Right hindlimb (tissue), 1 donor: ENCODE data around the gene BMP10.
"Not testable (repeated sequence)": the region's sequence is repeated elsewhere in the genome, so short reads cannot be mapped to it uniquely, and the experiment has no call there.

Experiments used
- DNase-seq: peaks from one replicate; pipeline ENCODE4 v3.0.0-alpha.2; 2018

The BMP10 gene

DNA sequence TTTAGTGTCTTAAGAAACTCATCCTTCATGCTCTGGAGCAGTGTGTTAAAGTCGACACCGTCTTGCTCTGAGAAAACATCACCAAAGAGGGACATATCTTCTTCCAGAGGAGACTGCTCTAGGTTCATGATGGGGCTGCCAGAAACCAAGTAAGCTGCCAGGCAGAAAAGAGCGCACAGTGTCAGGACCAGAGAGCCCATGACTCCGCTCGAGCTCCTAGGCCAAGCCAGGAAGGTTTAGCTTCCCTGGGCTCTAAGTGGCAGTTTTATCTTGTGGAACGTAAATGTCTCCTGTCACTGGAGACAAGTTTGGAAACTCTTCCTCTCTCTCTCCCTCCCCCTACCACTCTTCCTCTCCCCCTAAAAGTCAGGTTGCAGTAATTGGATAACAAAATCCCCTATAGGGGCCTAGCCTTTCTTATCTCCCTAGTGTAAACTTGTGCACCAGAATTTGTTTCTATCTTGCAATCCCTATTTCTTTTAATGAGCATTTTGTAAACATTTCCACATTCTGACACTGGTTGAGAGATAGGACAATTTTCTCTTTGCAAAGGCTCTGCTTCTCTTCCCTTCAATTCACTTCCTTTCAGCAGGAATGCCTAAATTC, at the start of gene BMP10:
Gene BMP10, minus strand, starts transcription at position 239 of the 606 bp plus-strand sequence. Its CDS starts 39 bp downstream, at position 200.
- DNase-seq, result no peak

GRCh38 chr2:68920481-68921170, 49.4 kb upstream of the BMP10 start:
- DNase-seq, result no peak

DNA sequence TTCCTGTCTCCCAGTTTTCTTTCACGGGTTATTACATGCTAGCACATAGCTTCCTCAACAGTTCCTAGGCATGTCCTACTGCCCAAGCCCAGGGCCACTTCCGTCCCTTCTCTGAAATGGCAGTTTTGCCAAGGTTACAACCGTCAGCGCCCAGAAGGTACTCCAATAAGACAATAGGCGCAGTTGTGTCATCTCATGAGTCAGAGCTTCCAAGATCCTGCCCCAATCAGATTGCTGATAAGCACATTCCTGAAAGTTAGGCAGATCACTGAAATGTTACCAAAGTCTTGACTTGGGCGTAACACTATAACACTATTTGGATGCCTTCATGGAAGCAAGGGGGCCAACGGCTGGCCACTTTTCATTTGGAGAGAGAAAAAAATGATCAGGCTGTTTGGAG, 47.3 kb upstream of the BMP10 start:
- DNase-seq, result no peak

DNA sequence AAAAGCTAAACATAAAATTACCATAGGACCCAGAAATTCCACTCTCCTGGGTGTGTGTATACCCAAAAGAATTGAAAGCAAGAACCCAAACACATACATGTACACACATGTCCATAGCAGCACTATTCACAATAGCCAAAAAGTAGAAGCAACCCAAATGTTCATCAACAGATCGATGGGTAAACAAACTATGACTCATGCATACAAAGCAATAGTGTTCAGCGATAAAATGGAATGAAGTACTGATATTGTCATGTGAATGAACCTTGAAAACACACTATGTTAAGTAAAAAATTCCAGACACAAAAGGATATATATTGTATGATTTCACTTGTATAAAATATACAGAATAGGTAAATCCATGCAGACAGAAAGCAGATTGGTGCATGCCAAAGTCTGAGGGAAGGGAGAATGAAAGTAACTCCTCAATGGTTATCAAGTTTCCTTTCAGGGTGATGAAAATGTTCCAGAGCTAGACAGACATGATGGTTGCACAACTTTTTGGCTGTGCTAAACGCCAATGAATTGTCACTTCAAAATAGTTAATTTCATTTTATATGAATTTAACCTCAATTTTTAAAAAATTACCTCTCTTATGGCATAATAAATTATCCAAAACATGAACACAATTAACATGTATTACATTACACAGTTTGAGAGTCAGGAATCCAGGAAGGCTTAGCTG, 46.0 kb upstream of the BMP10 start:
- DNase-seq, result no peak

DNA sequence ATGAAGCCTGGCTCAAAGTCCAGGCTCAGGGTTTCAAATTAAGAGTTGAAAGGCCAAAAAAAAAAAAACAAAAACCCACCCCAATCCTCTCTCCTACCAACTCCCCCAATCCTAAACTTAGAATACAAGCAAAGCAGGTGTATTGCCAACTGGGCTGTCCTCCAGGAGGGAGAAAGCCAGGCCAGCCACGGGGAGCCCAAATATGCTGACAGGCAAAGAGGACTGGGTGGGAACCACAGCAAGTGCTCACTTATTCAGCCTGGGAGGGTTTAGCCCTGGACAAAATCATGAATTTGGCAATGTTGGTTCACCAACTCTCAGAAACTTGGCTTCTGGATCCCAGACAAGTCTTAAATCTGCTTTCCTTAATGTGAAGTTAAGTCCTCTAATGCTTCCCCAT, 45.0 kb upstream of the BMP10 start:
- no peak for DNase-seq

DNA sequence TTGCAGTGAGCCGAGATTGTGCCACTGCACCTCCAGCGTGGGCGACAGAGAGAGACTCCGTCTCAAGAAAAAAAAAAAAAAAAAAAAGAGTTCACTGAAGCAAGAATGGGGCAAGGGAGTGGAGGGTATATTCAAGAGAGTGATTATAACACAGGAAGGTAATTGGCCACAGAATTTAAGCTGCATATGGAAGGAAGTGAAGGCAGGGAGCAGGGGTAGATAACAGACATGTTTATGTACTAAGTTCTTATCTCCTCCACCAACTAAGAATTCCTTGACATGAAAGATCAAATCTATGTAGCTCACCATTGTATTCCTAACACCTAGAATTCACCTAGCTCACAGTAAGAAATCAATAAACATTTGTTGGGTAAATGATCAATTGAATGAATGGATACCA, 44.2 kb upstream of the BMP10 start:
- no peak for DNase-seq

DNA sequence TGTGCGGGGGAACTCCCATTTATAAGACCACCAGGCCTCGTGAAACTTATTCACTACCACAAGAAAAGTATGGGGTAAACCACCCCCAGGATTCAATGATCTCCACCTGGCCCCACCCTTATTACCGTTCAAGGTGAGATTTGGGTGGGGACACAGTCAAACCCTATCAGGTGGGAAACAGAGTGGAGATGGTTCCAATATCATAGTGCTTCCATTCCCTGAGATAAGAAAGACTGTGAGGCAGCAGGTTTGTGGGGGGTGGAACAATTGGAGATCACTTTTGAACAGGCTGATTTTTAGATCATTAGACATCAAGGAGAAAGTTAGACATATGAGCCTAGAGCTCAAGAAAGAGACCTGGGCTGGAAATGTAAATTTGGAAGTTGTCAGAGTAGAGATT, 42.2 kb upstream of the BMP10 start:
- no peak for DNase-seq

GRCh38 chr2:68912732-68913131, 41.5 kb upstream of the BMP10 start:
- no peak for DNase-seq

DNA sequence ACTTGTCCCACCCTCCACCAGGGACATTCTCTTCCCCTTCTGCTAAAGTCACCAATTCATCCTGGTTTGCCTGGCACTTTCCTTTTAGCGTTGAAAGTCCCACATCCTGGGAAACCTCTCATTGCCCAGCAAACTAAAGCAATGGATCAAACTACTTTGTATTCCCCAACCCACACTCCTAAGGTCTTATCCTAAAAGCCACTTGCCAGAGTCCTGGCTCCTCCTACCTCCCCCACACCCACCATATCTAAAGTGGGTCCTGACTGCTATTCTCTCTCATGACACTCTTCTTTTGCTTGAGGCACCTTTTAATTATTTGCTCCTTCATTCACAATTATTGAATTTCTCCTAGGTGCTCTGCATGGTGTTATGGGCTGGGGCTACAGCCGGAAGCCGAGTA, 40.9 kb upstream of the BMP10 start:
- DNase-seq, result no peak

GRCh38 chr2:68911709-68912108, 40.5 kb upstream of the BMP10 start:
- no peak for DNase-seq

GRCh38 chr2:68911246-68911645, 40.0 kb upstream of the BMP10 start:
- DNase-seq, result no peak

- DNase-seq, result peak; percentile 73
Measured at GRCh38 chr2:68909793-68910674, 38.8 kb upstream of the BMP10 start.

- DNase-seq, result peak; percentile 47
Measured at GRCh38 chr2:68908392-68908970, 37.3 kb upstream of the BMP10 start.

GRCh38 chr2:68907920-68908253, 36.7 kb upstream of the BMP10 start:
- no peak for DNase-seq

DNA sequence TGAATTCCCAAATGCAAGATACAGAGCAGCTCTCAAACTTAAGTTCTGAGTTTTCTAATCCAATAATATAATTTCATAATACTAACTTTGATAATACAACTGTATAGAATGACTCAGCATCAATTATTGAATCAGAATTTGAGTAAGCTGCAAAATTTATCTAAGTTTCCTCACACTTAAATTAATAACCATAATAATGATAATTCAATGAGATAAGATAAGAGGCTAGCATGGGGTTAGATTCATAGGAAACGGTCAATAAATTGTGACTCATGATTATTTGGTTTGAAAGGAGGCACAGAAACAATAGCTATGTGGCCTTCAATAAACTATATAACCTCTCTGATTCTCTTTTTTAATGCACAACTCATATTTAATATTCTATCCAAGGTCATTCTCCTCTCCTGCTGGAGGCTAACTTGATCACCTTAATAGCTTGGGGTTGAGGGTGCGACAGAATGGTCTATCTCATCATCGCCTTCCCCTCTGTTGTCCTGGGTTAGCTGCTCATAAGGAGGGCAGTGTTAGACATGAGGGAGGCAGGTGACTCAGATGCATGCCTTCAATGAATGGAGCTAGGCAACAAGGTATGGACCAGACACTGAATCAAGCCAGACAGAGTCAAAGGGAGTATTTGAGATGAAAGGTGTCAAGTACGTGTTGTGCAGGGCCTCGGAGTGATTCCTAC, 36.2 kb upstream of the BMP10 start:
- DNase-seq, result no peak

DNA sequence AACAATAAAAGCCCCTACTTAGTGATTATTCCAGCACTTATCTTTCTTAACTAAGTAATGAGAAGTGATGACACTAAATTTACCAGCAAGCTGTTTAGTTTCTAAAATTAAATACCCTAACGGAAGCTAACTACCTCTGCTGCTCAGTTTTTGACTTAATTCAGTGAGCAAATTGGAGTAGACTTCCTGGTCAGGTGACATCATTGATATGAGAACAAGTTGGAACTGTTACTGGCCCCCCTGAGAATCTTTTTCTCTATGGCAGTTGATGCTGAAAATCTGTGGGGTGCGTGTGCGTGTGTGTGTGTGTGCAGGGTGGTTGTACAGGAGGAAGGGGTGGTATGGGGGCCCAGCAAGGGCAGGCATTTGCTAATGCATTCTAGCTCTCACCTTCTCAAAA, 35.5 kb upstream of the BMP10 start:
- no peak for DNase-seq

- no peak for DNase-seq
Measured at GRCh38 chr2:68905116-68905515, 33.9 kb upstream of the BMP10 start.

GRCh38 chr2:68901561-68901960, 30.4 kb upstream of the BMP10 start:
- no peak for DNase-seq

- no peak for DNase-seq
Measured at GRCh38 chr2:68901199-68901514, 30.0 kb upstream of the BMP10 start.

GRCh38 chr2:68900496-68901198, 29.4 kb upstream of the BMP10 start:
- no peak for DNase-seq

GRCh38 chr2:68895981-68896380, 24.8 kb upstream of the BMP10 start:
- not testable (repeated sequence) for DNase-seq

- no peak for DNase-seq
Measured at GRCh38 chr2:68889500-68889899, 18.3 kb upstream of the BMP10 start.
